IMR-90 (cell line): Measurements from ENCODE around the gene NLGN4X.

Experiments
- BHLHE40 ChIP-seq: fragments of 150-350 bp; IDR thresholded peaks from 2 replicates; pipeline ENCODE4 v1.6.1; 2016; ENCODE audit warnings: mild to moderate bottlenecking, low read depth, low read length
- MAFK ChIP-seq: IDR thresholded peaks from 2 replicates; pipeline ENCODE4 v1.6.1; 2012; ENCODE audit warnings: low read depth, low read length, improper control_type of control experiment
- MXI1 ChIP-seq: IDR thresholded peaks from 2 replicates; pipeline ENCODE4 v1.6.1; 2012; ENCODE audit warnings: low read depth, mild to moderate bottlenecking, low read length, moderate library complexity, borderline replicate concordance
- POLR2A ChIP-seq: IDR thresholded peaks from 2 replicates; pipeline ENCODE4 v1.6.1; 2012; ENCODE audit warnings: mild to moderate bottlenecking, low read depth, low read length
- RAD21 ChIP-seq: IDR thresholded peaks from 2 replicates; pipeline ENCODE4 v1.6.1; 2012; ENCODE audit warnings: low read length, improper control_type of control experiment
- RCOR1 ChIP-seq: IDR thresholded peaks from 2 replicates; pipeline ENCODE4 v1.6.1; 2012; ENCODE audit warnings: mild to moderate bottlenecking, low read length, improper control_type of control experiment; ENCODE audit not compliant: insufficient replicate concordance
- TF ChIP-seq, protein P1 (sequence below): conservative IDR thresholded peaks from 2 replicates; pipeline ENCODE4 v1.5.1; 2012; ENCODE audit warnings: mild to moderate bottlenecking, low read depth, low read length, improper control_type of control experiment
- TF ChIP-seq, protein P2 (sequence below): fragments of 150-350 bp; IDR thresholded peaks from 2 replicates; pipeline ENCODE4 v1.6.1; 2017; ENCODE audit warnings: mild to moderate bottlenecking, antibody characterized with exemption, low read length, low read depth

DNA sequence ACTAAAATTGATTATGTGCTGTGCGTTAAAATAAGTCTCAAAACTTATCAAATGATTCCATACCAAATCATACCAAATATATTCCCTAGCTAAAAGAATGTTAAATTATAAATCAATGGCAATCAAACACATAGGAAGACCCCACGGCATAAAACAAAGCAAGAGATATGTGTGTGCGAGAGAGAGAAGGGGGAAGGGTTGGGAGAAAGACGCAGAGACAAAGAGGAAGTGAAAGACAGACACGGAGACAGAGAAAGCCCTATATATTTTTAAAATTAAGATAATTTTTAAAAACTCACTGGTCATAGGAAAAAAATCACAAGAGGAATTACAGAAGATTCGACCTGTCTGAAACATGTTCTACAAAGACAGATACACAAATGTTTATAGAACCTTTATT lies 371.4 kb downstream of the NLGN4X start:
- TF ChIP-seq RCOR1 (no peak), RAD21 (no peak), POLR2A (no peak), MAFK (no peak), MXI1 (no peak), BHLHE40 (no peak)
- TF ChIP-seq, protein P1, sequence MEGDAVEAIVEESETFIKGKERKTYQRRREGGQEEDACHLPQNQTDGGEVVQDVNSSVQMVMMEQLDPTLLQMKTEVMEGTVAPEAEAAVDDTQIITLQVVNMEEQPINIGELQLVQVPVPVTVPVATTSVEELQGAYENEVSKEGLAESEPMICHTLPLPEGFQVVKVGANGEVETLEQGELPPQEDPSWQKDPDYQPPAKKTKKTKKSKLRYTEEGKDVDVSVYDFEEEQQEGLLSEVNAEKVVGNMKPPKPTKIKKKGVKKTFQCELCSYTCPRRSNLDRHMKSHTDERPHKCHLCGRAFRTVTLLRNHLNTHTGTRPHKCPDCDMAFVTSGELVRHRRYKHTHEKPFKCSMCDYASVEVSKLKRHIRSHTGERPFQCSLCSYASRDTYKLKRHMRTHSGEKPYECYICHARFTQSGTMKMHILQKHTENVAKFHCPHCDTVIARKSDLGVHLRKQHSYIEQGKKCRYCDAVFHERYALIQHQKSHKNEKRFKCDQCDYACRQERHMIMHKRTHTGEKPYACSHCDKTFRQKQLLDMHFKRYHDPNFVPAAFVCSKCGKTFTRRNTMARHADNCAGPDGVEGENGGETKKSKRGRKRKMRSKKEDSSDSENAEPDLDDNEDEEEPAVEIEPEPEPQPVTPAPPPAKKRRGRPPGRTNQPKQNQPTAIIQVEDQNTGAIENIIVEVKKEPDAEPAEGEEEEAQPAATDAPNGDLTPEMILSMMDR, result no peak
- TF ChIP-seq, protein P2, sequence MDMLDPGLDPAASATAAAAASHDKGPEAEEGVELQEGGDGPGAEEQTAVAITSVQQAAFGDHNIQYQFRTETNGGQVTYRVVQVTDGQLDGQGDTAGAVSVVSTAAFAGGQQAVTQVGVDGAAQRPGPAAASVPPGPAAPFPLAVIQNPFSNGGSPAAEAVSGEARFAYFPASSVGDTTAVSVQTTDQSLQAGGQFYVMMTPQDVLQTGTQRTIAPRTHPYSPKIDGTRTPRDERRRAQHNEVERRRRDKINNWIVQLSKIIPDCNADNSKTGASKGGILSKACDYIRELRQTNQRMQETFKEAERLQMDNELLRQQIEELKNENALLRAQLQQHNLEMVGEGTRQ, result no peak
